NCI-H446 treated with DMSO at 0.1 percent for 48 hours (cell line): Measurements from ENCODE around the gene WSCD2.

Experiments used
- DNase-seq: peaks from one replicate; lab custom pipeline; 2025; lab: John Stamatoyannopoulos, UW

WSCD2 gene

DNA sequence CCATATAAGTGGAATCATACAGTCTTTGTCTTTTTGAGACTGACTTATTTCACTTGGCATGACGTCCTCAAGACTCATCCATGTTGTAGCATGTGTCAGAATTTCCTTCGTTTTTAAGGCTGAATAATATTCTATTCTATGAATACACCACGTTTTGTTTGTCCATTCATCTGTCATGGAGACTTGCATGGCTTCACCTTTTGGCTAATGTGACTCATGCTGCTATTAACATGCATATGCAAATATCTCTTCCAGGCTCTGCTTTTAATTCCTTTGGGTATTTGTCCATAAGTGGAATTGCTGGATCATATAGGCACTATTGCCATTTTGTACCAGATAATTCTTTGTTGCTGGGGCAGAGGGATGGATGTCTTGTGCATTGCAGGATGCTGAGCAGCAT, 19.6 kb upstream of the WSCD2 start:
- DNase-seq: no peak

DNA sequence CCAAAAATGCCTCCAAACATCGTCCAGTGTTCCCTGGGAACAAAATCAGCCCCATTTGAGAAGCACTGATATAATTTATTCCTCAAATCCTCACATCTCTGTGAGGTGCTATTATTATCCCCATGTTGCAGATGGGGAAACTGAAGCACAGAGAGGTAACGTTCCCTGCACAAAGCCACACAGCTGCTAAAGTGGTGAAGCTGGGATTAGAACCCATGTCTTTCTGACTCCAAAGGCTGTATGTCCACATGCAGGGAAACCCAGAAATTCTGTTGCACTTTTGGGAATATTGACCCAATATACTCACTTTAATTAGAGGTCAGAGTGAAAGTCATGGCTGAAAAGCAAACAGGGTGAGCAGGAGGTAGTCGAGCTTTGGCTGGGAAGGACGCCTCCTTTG, 19.1 kb upstream of the WSCD2 start:
- no peak for DNase-seq

DNA sequence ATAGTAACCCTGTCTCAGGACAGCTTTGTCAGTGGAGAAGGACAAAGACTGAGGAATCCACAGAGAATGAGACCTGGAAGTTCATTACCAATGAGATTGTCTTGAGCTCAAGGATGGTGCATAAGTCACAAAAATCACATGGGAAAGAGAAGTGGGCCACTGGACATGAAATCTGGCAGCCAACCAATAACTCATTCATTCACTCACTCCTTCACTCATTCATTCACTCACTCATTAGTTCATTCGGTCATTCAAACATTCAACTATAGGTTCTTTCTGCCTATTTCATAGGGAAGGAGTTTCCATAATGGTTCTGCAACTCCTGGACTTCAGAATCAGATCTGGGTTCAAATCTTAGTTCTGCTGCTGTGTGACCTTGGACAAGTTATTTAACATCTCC, 18.2 kb upstream of the WSCD2 start:
- no peak for DNase-seq

DNA sequence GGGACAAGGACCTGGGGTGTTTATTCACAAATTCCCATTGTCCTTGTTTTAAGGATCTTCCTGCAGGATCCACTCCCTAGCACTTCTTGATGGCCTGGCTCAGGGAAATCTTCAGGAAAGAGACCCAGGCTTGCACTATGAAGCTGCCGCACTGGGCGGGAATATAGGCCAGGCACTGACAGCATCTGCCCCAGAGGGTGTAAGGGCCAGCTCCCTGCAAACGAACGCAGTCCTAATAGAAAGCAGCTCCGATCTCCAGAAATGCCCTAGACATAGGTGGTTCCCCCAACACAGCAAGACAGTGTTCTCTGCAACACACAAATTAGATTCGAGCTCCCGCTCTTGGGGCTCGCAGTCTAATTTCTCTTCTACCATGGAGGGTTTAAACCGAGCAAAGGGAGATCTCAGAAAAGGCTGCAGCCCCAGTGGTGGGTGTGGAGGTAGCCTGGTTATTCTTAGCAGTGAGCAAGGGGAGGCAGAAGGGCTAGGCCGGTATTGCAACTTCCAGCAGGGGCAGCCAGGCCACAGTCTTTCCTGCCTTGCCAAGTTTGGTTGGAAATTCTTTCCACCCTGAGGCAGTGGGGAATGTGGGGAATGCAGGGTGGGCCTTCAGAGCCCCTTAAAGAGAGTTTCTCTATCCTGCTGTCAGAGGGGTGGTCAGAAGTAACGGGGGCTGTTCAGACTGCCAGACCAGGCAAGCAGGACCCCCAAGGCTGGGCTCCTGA, 16.1 kb upstream of the WSCD2 start:
- no peak for DNase-seq

DNA sequence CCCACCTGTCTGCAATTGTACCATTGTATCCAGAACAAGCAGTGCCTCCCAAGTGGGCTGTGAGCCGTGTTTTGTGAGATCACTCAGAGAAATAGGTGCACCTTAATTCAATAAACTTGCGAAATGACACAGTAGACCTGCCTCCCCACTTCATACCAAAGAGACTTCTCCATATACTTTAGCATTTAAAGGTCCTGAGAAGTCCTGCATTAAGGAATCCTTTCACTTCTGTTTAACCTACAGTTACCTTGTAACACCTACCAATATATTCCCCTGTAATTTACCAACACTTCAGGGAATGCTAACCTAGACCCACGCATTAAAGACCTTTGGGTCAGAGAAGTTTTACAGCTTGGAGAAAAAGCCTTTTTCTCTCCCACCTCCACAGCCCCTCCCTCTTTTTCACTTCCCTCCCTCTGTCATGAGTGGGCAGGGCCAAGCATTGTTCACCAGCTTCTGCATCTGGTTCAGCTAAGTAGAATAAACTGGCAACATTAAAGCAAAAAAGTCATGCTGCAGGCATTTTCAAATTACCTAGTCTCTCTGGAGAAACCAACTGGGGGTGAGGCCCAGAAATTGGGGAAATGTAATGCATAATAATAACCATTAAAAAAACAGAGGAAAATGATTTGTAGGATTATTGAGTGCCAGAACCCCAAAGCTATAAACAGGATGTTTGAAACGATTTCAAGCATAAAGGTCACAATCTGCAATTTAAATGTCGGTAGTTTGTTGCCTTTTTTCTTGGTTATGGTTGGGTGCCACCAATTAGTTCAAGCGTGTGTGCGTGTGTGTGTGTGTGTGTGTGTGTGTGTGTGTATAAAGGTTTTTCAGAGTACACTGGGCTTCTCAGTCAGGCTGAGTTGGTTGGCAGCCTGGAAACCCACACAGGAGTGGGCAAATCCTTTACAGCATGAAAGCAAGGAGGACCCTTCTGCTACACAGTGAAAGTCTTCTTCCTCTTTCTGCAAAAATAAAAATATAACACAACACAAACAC, 13.7 kb upstream of the WSCD2 start:
- DNase-seq: no peak

DNA sequence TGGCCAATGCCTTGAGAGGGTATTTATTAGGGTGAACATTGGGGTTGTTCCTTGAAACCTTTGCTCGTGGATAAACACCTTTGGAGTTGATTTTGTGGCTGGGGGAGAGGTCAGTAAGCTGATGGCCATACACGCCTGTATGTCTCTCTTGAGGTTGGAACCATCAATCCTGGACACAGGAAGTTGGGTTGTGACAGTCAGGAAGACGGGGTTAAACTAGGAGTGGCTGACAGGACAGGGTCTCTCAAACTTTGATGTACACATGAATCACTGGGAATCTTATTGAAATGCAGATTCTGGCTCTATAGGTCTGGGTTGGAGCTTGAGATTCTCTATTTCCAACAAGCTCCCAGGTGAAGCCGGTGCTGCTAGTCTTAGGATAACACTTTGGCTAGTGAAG, 12.8 kb upstream of the WSCD2 start:
- DNase-seq: no peak

DNA sequence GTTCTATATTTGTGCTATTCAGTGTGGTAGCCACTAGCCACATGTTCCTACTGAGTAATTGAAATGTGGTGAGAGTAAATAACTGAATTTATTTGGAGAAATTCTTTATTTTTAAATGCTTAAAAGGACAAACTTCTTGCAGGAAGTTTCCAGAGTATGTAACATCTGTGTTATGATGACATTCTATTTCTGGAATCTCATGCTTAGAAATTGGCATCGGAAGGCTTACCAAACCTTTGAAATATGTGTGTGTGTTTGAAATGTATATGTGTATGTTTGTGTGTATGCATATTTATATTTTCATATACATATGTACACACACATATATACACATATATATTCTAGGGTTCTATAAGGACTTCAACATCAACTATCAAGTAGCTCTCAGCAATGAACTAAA, 12.4 kb upstream of the WSCD2 start:
- DNase-seq: no peak

DNA sequence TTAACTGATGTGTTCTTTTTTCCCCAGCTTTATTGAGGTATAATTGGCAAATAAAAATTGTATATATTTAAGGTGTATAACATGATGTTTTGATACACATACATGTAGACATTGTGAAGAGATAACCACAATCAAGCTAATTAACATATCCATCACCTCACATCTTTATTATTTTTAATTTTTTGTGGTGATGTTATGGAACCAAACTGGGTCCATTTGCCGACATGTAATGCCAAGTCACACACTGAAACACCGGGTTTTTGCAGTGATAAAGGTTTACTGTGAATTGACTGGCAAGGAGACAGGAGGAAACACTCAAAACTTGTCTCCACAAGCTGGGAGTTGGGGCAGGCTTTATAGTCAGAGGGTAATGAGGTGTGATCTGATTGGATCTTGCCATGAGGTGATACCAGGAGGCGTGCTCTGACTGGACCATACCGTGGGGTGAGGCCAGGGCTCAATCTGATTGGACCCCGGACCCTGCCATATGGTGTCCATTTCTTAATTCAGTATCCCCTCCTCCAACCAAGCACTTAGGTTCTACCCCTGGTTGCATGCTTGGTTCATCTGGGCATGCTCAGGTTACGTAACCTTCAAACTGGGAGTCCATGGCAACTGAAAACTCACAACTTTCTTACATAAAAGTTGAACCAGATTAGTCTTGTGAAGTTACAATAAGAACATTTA, 11.8 kb upstream of the WSCD2 start:
- peak; percentile 66 for DNase-seq

DNA sequence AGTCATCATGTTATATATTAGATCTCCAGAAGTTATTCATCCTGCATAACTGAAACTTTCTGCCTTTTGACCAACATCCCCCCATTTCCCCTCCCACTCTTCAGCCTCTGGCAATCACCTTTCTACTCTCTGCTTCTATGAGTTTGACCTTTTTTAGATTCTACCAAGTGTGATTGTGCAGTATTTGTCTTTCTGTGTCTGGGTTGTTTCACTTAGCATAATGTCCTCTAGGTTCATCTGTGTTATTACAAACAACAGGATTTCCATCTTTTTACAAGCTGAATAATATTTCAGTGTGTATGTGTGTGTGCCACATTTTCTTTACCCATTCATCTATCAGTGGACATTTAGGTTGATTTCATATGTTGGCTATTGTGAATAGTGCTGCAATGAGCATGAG, 11.2 kb upstream of the WSCD2 start:
- DNase-seq: no peak

DNA sequence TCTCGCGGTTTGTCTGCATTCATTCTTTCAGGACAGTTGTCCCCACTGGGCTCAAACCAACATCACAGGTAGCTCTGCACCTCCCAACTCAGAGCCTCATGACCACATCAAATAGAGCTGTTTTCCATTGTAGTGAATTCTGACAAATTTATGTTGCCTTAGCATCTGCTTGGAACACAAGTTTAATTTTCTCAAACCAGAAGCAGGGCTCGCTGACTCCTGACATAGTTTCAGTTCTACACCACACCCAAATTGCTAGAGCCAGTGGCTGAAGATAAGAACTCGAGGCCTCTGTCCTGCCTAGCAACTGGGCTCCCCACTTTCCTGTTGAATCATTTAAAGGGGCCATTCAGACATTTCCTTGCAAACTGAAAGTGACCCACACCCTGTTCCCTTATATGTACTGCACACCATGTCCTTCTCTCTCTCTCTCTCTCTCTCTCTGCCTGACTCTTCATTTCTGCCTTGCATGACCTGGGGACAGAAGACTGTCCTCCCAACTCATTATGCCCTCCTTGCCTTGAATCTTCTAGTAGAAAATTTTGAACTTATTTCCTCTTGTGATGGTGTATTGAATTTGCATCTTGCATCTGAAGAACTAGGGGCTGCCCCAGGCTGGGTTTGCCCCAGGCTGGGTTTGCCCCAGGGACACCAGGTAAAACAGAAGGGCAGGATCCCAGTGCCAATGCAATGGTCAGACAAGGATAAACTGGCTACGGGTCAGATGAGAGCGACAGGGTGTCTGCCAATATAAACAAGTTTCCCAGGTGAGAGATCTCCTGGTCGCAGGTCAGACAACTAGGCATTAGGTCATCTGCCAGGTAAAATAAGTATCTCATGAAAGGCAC, 9.7 kb upstream of the WSCD2 start:
- DNase-seq: no peak

DNA sequence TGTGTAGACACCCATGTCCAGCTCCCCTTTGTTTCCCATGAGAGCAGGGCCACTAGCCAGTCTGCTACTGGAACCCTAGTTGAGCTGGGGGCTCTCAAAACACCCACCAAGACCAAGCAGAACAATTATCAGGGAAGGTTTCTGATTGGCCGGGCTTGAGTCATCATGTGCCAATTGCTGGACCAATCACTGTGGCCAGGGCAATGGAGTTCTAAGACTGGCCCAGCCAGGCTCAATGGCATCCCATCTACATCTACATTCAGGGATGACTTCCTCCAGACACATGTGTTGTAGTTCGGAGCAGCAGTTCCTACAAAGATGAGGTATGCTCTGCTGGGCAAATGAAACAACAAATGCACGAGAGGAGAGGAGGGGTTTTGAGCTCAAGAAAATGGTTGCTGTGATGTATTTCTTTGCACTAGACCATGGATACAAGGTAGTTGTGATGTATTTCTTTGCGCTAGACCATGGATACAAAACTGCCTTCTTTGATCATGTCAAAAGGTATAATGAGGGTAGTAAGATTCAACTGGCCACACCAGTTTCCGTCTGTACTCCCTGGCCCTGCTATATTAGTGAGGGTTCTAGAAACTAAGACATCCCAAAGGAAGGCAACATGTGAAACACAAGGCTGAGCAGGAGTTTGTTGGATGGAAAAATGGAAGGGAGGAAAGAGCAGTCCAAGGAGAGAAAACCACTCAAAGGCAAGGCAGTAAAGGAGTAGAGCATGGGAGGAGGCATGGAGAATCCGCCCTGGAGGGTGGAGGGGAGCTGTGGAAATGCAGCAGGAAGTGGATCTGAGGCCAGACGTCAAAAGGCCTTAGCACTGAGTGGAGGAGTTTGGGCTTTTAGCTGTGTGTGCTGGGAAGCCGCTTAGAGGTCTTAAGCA, 8.9 kb upstream of the WSCD2 start:
- DNase-seq: no peak

DNA sequence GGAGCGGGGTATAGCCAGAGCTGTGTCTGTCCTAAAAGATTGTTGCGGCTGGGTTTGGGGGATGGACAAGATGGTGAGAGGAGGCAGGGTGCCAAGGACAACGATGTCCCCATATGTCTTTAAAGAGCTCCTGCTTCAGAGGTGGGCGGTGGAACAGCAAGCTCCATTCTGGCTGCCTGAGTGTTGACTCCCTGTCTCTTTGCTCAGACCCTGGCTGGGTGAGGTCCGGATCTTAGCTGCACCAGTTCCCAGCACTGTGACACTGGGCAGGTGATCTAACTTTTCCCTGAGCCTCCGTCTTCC, 8.3 kb upstream of the WSCD2 start:
- DNase-seq: no peak

DNA sequence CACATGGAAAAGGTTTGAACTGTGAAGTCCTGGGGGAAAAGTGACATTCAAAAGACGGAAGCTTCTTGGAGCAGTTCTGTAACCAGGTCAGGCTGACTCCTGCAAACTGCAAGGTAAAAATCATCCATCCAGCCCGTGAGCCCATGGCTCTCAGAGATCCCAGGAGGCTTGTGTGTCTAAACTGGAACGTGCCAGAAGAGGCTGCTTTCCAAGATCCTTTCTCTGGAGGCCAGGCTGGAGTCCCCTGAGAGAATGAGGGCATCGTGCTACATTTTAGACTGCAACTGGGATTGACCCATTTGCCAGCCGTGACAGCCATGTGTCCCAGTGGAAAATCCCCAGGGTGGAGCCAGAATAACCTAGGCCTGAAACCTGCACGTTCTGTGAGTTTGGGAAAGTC, 7.8 kb upstream of the WSCD2 start:
- no peak for DNase-seq

DNA sequence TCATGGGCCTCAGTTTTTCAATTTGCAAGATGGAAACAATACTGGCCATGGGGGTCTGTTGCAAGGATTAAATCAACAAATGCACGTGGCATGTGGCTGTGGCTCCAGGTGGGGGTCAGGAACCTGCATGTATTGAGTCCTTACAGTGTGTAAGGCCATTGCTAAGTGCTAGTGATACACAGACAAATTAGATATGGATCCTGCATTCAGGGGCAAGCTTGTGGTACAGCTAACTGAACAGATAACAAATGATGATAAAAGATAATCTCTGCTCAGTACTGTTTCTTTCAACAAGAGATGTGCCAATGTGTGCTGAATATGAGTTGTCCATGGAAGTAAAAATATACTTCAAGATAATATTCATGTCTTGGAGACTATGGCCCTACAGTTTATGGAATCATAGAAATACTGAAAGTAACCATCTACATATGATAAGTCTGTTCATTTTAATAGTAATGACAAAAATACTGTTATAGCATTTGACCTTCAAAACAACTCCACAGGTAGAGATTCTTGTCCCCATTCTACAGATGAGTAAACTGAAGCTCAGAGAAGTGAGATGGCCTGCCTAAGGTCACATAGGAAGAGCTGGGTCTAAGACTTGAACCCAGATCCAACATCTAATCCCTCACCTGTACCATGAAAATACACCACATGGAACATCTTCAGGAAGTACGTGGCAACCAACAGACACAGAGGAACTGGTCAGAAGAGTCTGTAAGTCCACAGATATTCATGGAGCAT, 7.2 kb upstream of the WSCD2 start:
- no peak for DNase-seq

DNA sequence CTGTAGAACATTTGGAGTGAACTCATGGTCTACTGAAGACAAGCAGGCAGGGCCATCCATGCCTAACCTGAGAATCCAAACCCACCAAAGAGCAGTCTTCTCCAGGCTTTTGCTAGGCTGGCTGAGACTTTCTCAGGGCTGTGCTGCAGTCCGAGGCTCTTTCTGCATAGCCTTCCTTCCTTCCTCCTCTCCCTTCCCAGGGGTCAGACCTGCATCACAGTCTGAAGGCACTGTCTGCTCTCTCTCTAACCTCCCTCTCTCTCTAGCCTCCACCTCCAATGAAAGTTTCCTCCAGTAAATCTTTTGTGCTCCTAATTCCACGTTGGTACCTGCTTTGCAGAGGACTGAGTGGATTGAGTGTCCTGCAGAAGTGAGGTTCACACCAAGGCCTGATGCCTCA, 6.4 kb upstream of the WSCD2 start:
- DNase-seq: no peak

DNA sequence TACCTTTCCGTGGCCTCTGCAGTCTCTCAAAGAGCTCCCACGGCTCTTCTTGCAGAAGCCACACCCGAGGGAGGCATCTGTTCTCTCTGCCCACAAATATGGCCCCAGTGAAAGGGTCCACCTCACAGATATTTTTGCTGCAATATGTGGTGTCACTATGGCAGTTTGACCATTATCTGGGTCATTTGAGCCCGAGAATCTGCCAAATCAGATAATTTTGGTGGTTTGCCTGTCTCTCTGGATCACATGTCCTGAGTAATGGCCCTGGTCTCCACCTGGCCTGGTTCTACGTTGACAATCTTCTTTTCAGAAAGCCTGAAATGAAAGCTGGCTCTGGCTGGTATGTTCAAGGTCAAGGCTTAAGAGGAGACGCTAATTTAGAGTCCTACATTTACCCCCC, 5.7 kb upstream of the WSCD2 start:
- DNase-seq: no peak

DNA sequence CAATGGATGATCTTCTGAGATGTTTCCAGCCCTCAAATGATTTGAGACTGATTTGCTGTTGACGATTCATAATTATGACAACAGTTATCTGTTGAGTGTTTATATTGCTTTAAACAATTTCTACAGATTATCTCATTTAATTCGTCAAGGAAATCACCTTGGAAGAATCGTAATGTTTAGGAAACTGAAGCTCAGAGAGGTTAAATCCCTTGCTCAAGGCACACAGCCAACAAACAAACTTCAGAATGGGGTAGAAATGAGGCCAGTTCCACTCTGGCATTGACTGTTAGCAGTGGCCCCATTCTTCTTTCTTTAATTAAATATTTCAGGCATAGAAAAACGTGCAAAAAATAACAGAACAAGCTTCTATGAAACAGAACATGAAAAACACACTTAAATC, 4.0 kb upstream of the WSCD2 start:
- no peak for DNase-seq

DNA sequence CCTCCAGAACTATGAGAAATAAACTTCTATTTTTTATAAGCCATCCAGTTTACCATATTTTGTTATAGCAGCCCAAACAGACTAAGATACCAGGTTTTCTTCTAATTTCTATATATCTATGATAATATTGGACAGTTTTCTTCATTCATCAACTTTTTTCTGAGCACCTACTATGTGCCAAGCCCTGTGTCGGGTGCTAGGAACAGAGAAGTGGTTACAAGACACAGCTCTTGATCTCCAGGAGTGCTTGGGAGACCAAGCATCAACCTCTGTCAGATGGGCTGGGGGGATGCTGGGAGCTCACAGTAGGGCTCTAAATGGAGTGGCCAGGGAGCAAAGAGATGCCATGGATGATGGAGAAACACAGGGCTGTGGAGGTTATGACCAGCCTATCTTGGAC, 2.9 kb upstream of the WSCD2 start:
- no peak for DNase-seq

DNA sequence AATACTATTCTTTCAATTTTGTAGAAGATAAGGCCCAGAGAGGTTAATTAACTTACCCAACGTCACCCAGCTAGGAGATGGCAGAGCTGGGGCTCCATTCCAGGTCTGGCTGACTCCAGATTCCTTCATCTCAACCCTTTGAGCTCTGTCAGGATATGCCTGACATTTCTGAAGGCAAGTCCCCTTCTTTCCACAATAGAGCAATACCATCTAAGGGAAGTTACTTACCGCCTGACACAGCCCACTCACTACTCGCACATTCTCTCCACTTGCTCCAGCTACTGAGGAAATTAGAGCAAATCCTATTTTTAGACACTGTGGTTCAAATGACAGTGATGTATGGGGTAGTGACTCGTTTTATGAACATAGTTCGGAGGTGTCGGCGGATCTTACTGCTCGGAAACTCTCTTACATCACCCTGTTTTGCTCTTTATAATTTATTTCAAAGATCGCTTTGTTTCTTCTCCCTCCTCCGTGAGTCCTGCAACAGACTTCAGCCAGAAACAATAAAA, 2.0 kb upstream of the WSCD2 start:
- no peak for DNase-seq

DNA sequence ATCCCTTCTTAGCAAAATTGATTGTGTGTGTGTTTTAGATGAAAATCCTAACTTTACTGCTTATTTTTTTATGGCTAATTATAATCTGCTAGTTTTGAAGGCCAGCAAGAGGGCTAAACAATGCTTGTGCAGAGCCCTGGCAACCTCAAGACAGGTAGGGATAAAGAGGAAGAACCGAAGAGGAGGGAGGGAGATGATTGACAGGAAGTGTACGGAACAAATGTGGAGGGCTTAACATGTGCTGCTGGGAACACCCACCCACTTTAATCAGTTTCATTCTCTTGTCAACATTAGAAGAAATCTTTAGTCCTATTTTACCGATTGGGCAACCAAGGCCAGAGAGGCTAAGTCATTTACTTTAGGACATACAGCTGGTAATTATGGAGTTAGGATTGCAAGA, 1.4 kb upstream of the WSCD2 start:
- no peak for DNase-seq
